22Rv1 (cell line): ENCODE data around the gene NPR1.
"Not testable (repeated sequence)": the region's sequence is repeated elsewhere in the genome, so short reads cannot be mapped to it uniquely, and the experiment has no call there.

ENCODE experiments used
- H3K27ac ChIP-seq: fragments of 450-650 bp; 2 replicates; pipeline ENCODE4 v1.5.1; 2017
- ZFX ChIP-seq: fragments of 450-650 bp; IDR thresholded peaks from 2 replicates; pipeline ENCODE4 v1.6.1; 2017; ENCODE audit warnings: antibody characterized with exemption, borderline replicate concordance
- TF ChIP-seq, protein P1 (sequence below): fragments of 450-650 bp; IDR thresholded peaks from 2 replicates; pipeline ENCODE4 v1.5.1; 2017; ENCODE audit warnings: mild to moderate bottlenecking

NPR1 gene

DNA sequence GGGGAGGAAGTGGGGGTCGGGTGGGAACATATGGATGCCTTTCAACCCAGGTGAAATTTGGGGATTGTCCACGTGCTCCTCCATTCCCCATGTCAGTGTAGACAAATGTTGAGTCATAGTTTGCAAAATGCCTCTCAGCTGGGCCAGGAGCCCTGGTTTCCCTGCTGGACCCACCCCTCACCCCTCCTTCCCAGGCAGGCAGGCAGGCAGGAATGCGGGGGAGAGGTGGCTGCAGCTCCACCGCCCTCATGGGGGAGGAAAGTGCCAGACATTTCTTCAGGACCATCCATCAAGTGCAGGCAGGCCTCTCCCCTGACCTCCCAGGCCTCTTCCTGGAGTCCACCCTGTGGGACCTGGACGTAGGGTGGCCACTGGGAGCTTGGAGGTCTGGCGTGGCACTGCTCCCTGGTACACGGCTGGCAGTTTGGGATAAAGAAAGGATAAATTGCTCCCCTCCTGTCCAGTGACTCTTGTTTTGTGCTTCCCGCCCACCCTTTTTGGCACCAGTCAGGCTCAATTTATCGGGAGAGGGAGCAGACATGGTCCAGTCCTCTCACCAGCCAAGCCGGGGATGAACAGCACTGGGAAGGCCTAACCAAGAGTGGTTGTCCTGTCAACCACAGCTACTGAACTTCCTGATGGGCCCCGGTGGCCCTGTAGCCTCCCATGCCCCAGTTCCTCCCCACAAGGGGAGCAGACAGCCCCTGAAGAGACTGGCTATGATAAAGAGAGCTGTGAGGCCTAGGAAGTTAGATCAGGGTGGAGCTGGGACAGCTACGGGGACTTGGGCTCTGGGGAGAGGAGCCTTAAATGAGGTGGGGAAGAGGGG is 18.9 kb downstream of the NPR1 start:
- H3K27ac ChIP-seq, result no peak overlapping the region
- no peak for TF ChIP-seq ZFX
- TF ChIP-seq, protein P1, sequence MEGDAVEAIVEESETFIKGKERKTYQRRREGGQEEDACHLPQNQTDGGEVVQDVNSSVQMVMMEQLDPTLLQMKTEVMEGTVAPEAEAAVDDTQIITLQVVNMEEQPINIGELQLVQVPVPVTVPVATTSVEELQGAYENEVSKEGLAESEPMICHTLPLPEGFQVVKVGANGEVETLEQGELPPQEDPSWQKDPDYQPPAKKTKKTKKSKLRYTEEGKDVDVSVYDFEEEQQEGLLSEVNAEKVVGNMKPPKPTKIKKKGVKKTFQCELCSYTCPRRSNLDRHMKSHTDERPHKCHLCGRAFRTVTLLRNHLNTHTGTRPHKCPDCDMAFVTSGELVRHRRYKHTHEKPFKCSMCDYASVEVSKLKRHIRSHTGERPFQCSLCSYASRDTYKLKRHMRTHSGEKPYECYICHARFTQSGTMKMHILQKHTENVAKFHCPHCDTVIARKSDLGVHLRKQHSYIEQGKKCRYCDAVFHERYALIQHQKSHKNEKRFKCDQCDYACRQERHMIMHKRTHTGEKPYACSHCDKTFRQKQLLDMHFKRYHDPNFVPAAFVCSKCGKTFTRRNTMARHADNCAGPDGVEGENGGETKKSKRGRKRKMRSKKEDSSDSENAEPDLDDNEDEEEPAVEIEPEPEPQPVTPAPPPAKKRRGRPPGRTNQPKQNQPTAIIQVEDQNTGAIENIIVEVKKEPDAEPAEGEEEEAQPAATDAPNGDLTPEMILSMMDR, result no peak

DNA sequence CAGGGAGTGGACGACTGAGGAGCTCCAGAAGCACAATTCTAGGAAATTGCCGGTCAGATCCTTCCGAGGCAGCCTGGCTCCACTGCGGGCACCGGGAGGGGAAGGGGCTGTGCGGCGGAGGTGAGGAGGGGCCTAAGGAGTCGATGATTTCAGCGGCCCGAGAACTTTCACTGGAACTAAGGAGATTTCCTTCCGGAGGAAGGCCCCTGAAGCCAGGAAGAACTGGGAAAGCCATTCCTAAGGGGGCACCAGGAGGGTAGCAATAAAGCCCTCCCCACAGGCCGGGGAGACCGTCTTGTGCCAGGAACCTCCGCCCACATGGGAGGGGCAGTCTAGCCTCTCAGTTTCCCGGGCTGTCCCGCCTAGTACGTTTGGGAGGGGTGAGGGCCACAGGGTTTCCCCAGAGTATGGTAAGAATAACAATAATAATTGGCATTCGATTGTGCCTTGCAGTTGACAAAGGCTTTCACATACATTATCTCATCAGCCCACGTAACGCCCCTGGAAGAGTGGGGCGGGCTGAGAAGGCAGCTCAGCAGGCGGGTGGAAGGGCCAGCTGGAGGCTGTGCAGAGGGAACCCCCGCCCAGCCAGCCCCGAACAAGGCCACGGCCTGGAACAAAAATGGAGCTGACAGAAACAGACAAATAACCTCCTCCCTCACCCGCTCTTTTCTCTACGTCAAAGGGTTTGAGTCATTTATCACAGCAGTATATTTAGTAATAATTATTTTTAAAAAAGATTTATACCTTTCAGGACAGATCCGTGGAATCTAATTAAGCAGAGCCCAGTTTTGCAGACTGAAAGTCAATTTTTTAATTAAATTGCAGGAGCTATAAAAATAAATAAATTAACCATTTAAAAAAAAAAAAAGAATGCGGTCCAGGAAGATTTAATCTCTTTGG is 19.8 kb downstream of the NPR1 start:
- H3K27ac ChIP-seq, result no peak overlapping the region
- TF ChIP-seq, protein P1, result no peak
- TF ChIP-seq ZFX, result no peak

DNA sequence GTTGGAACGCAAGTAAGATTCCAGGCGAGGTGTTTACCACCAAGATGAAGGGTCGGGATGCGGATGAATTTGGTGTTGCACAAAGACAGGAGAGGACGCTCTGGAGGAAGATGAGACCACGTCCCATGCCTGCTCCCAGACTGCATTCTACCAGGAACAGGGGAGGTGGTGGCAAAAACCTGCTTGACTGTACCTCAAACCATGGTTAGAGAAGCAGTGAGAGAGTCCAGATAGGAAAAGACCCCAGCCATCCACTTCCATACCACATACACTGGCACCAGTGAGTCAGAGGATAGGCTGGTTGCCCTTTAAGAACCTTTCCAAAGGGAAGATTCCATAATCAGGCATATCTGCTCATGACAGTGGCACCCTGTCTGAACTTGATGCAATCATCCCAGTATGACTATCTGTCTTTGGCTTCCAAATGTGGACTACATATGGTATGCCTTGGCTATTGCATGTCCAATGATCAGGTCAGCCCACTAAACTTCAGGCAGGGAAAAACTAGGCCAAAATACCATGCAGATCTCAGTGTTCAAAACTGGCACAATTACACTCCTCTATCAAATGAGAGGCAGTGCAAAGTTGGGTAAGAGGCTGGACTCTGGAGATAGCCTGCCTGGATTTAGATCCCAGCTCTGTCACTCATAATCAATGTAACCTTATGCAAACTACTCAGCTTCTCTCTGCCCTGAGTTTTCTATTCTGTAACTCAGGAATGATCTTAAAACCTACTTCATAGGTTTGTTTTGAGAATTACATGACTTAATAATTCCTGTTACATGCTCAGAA is 20.6 kb downstream of the NPR1 start:
- no peak overlapping the region for H3K27ac ChIP-seq
- TF ChIP-seq, protein P1, result no peak
- no peak for TF ChIP-seq ZFX

DNA sequence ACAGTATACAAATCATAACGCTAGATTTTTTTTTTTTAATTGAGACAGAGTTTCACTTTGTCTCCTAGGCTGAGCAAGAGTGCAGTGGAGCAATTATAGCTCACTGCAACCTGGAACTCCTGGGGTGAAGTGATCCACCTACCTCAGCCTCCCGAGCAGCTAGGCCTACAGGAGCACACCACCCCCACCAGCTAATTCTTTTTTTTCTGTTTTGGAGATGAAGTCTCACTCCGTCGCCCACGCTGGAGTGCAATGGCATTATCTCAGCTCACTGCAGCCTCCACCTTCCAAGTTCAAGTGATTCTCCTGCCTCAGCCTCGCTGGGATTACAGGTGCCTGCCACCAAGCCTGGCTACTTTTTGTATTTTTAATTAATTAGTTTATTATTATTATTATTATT is 21.3 kb downstream of the NPR1 start:
- H3K27ac ChIP-seq, result no peak overlapping the region
- no peak for TF ChIP-seq ZFX
- TF ChIP-seq, protein P1, result no peak

DNA sequence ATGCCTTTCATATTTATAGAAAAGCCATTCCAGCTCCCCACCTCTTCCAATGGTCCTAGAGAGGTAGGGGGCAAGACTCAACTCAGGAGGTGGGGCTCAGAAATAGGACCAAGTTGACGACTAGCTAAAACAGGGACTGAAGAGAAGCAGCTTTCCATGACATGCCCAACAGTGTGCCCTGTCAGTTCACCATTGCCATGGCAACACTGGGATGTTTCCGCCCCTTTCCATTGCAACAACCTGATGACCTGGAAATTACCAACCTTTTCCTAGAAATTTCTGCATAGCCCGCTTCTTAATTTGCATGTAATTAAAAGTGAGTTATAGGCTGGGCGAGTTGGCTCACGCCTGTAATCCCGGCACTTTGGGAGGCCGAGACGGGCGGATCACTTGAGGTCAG is 27.0 kb downstream of the NPR1 start:
- H3K27ac ChIP-seq, result no peak overlapping the region
- TF ChIP-seq ZFX, result no peak
- TF ChIP-seq, protein P1, result no peak

DNA sequence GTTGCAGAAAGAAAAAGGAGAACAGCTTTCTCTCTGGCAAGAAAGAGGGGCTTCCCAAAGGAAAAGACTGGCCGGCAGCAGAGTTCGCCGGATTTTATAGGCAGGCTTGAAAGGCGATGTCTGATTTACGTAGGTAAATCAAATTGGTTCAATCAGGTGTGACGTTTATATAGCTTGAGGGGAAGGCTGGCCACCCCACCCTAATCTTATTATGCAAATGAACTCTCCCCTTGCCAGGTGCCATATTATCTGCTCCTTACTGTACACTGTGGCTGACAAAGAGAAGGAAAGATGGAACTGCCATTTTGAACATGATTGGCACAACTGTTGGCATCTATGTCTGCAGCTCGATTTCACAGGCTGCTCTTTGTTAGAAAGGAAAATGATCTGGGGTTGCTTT is 32.5 kb downstream of the NPR1 start:
- TF ChIP-seq ZFX, result no peak
- TF ChIP-seq, protein P1, result no peak
- no peak overlapping the region for H3K27ac ChIP-seq

DNA sequence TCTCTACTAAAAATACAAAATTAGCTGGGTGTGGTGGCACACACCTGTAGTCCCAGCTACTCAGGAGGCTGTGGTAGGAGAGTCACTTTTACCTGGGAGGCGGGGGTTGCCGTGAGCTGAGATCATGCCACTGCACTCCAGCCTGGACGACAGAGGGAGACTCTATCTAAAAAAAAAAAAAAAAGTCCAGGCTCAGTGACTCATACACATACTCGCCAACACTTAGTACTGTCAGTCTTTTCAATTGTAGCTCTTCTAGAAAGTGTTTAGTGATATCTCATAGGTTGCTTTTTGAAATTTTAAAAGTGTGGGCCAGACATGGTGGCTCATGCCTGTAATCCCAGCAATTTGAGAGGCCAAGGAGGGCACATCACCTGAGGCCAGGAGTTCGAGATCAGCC is 37.7 kb downstream of the NPR1 start:
- not testable (repeated sequence) for H3K27ac ChIP-seq
